ENCODE results near the gene F9. TPM values are rescaled to one million over a fixed set of nuclear protein-coding genes. Genes with fewer than 3 reads are reported as not detected.
A peak's percentile ranks its signal among the peaks of the same experiment; 100 is the strongest.

Gene F9
- total and polyA plus RNA-seq, 10 of the 15 experiments (the other 5 are each of a cell fraction or from before 2014, with no cell fraction given) = 0.18 TPM; not detected in 9

- intact Hi-C loops (cut with micrococcal nuclease; ENCODE audit: unreplicated experiment) = no loop called here
- no TSS peak for BruUV-seq (replicated peaks)
These were observed 22.4 kb upstream of the F9 start for GRCh38 chrX:139508099-139508498.

More at GRCh38 chrX:139508099-139508498, 22.4 kb upstream of the F9 start:
- ATAC-seq = peak; percentile 66
- ChIA-PET POLR2A (no interaction called here), RAD21 (ENCODE audit: unreplicated experiment) (no interaction called here), SMC1A (ENCODE audit: uncharacterized antibody, unreplicated experiment) (no interaction called here), CTCF (no interaction called here)
- Histone ChIP-seq H3K9ac (ENCODE audit: control insufficient read depth, insufficient read depth, low read length) (no peak overlapping the region), H3K27ac (ENCODE audit: control insufficient read depth, insufficient read depth) (no peak overlapping the region), H3K79me2 (ENCODE audit: control insufficient read depth, insufficient read depth, low read length) (no peaks in the 10 kb centered on the region), H3K36me3 (ENCODE audit: control insufficient read depth in 2 of 2, insufficient read depth in 2 of 2, low read length in 1 of 2) (no peaks in the 10 kb centered on the region), H3K4me2 (ENCODE audit: control insufficient read depth, insufficient read depth) (no peak overlapping the region), H3K4me3 (no peak overlapping the region), H3K27me3 (replicated peaks in 1 of 2; ENCODE audit: control insufficient read depth in 2 of 2, insufficient read depth in 2 of 2, low read length in 1 of 2) (no peaks in the 10 kb centered on the region), H3K9me3 (replicated peaks; ENCODE audit: control insufficient read depth, insufficient read depth, low read length) (no peaks in the 10 kb centered on the region), H4K20me1 (ENCODE audit: control insufficient read depth, insufficient read depth) (no peaks in the 10 kb centered on the region), H2AFZ (ENCODE audit: control insufficient read depth, low read depth, low read length) (no peak overlapping the region), H3K4me1 (ENCODE audit: control insufficient read depth, insufficient read depth, low read length) (no peaks in the 10 kb centered on the region)
- DNase-seq (ENCODE audit: low read depth, low spot score) = no peak
- in situ Hi-C loops (cut with MboI) = no loop called here
- TF ChIP-seq CEBPZ (IDR thresholded peaks at IDR 0.05; ENCODE audit: low read depth, low read length) (no peak), E2F8 (IDR thresholded peaks at IDR 0.05; ENCODE audit: low read depth, partially characterized antibody) (no peak), RCOR1 (conservative IDR thresholded peaks at IDR 0.05; ENCODE audit: low read depth, low read length) (no peak), NR2F1 (conservative IDR thresholded peaks at IDR 0.05) (no peak), NFIC (IDR thresholded peaks at IDR 0.05; ENCODE audit: low read depth, low read length) (no peak), SRF (IDR thresholded peaks at IDR 0.05; ENCODE audit: low read depth in 2 of 2, low read length in 2 of 2) (no peak), MTA2 (IDR thresholded peaks at IDR 0.05; ENCODE audit: low read depth) (no peak), NFYB (IDR thresholded peaks at IDR 0.05; ENCODE audit: insufficient read depth, low read depth, low read length) (no peak), MXI1 (IDR thresholded peaks at IDR 0.05; ENCODE audit: low read depth, low read length) (no peak), ASH2L (IDR thresholded peaks at IDR 0.05; ENCODE audit: borderline replicate concordance, low read depth) (no peak)
- no peak for FAIRE-seq
- WGBS (ENCODE audit: insufficient coverage, insufficient replicate concordance, low lambda C conversion rate, missing lambda C conversion rate) = 39% methylated on average over 8 of the region's 8 CpGs
